Hematopoietic multipotent progenitor cell treated with erythropoietin and hydrocortisone succinate and interleukin-3 and kit ligand, for 6 days (in vitro differentiated cells): ENCODE data around the gene ATG2A.

ENCODE experiments used
- DNase-seq: peaks from one replicate; pipeline ENCODE4 v3.0.0-alpha.2; 2015

The ATG2A gene

GRCh38 chr11:64916775-64917662, at the start of gene ATG2A:
Gene ATG2A (minus strand): TSS chr11:64917209. CDS start chr11:64917135, 74 bp downstream.
- peak; percentile 100 for DNase-seq

GRCh38 chr11:64963072-64963631, 46.1 kb upstream of the ATG2A start:
- DNase-seq: no peak

- DNase-seq: peak; percentile 18
Measured at GRCh38 chr11:64960719-64961118, 43.7 kb upstream of the ATG2A start.

- no peak for DNase-seq
Measured at GRCh38 chr11:64959498-64959897, 42.5 kb upstream of the ATG2A start.

GRCh38 chr11:64954201-64954600, 37.2 kb upstream of the ATG2A start:
- DNase-seq: no peak

- DNase-seq: no peak
Measured at GRCh38 chr11:64951529-64951928, 34.5 kb upstream of the ATG2A start.

- DNase-seq: no peak
Measured at GRCh38 chr11:64947208-64947814, 30.3 kb upstream of the ATG2A start.

- DNase-seq: no peak
Measured at GRCh38 chr11:64936539-64936938, 19.5 kb upstream of the ATG2A start.

GRCh38 chr11:64935359-64936081, 18.5 kb upstream of the ATG2A start, which contains the start of gene GPHA2:
Gene GPHA2 (minus strand): TSS chr11:64935893. CDS start chr11:64935460, 433 bp downstream.
- DNase-seq: no peak

GRCh38 chr11:64934682-64935358, 17.8 kb upstream of the ATG2A start:
- no peak for DNase-seq

GRCh38 chr11:64933935-64934681, 17.1 kb upstream of the ATG2A start:
- DNase-seq: no peak

GRCh38 chr11:64933213-64933934, 16.4 kb upstream of the ATG2A start:
- DNase-seq: no peak

- no peak for DNase-seq
Measured at GRCh38 chr11:64932324-64932723, 15.3 kb upstream of the ATG2A start.

- DNase-seq: no peak
Measured at GRCh38 chr11:64931290-64931689, 14.3 kb upstream of the ATG2A start.

GRCh38 chr11:64930340-64930739, 13.3 kb upstream of the ATG2A start:
- no peak for DNase-seq

- DNase-seq: no peak
Measured at GRCh38 chr11:64929625-64930024, 12.6 kb upstream of the ATG2A start.

GRCh38 chr11:64928957-64929356, 11.9 kb upstream of the ATG2A start:
- DNase-seq: no peak

- DNase-seq: no peak
Measured at GRCh38 chr11:64926689-64927088, 9.7 kb upstream of the ATG2A start.

- DNase-seq: peak; percentile 81
Measured at GRCh38 chr11:64925536-64926436, 8.8 kb upstream of the ATG2A start.

GRCh38 chr11:64924910-64925284, 7.9 kb upstream of the ATG2A start:
- peak; percentile 39 for DNase-seq
